ENCODE results near the gene SASH1. TPM values are rescaled to one million over a fixed set of nuclear protein-coding genes. Genes with fewer than 3 reads are reported as not detected.

Gene SASH1
- total and polyA plus RNA-seq, 2 donors (not counting 1 experiment from before 2014, with no cell fraction given), result 38.6 to 44.6 TPM

DNA sequence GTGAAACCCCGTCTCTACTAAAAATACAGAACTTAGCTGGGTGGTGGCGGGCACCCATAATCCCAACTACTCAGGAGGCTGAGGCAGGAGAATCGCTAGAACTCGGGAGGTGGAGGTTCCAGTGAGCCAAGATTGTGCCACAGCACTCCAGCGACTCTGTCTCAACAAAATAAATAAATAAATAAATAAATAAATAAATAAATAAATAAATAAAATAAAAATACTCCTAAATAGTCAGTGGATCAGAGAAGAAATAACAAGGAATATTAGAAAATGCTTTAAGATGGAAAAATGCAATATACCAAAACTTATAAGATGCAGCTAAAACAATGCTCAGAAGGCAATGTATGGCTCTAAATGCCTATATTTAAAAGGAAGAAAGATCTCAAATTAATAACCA lies 39.0 kb upstream of the SASH1 start:
- DNase-seq (ENCODE audit: low read depth in 2 of 2), result no peak
- no peak overlapping the region for H3K9ac ChIP-seq (ENCODE audit: insufficient read depth, low read length)
- no peak for TF ChIP-seq EZH2 (IDR thresholded peaks at IDR 0.05; ENCODE audit: low read length, missing control alignments)
- TF ChIP-seq, protein P1, sequence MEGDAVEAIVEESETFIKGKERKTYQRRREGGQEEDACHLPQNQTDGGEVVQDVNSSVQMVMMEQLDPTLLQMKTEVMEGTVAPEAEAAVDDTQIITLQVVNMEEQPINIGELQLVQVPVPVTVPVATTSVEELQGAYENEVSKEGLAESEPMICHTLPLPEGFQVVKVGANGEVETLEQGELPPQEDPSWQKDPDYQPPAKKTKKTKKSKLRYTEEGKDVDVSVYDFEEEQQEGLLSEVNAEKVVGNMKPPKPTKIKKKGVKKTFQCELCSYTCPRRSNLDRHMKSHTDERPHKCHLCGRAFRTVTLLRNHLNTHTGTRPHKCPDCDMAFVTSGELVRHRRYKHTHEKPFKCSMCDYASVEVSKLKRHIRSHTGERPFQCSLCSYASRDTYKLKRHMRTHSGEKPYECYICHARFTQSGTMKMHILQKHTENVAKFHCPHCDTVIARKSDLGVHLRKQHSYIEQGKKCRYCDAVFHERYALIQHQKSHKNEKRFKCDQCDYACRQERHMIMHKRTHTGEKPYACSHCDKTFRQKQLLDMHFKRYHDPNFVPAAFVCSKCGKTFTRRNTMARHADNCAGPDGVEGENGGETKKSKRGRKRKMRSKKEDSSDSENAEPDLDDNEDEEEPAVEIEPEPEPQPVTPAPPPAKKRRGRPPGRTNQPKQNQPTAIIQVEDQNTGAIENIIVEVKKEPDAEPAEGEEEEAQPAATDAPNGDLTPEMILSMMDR (conservative IDR thresholded peaks at IDR 0.05 in 1 of 2, IDR thresholded peaks at IDR 0.05 in 1 of 2; ENCODE audit: low read depth in 1 of 2, low read length in 2 of 2), result no peak
- H3K9me3 ChIP-seq (ENCODE audit: control insufficient read depth, insufficient read depth, low read depth, low read length), result no peaks in the 10 kb centered on the region
- H3K4me2 ChIP-seq (ENCODE audit: extremely low read depth, insufficient read depth, low read length), result no peak overlapping the region
- no peak overlapping the region for H2AFZ ChIP-seq (ENCODE audit: low read length)
- no peaks in the 10 kb centered on the region for H4K20me1 ChIP-seq (ENCODE audit: control insufficient read depth, extremely low read depth, insufficient read depth, low read length)
- H3K27me3 ChIP-seq (ENCODE audit: control insufficient read depth, insufficient read depth, low read length), result no peaks in the 10 kb centered on the region
- H3K79me2 ChIP-seq (ENCODE audit: control insufficient read depth, insufficient read depth, low read length), result no peaks in the 10 kb centered on the region
- H3K4me3 ChIP-seq (replicated peaks in 1 of 4; ENCODE audit: control extremely low read depth in 1 of 4, insufficient read depth in 1 of 4, low read depth in 3 of 4, low read length in 4 of 4), result no peak overlapping the region
- no peak overlapping the region for H3K27ac ChIP-seq (ENCODE audit: insufficient read depth, low read length)
- H3K36me3 ChIP-seq (ENCODE audit: control insufficient read depth, insufficient read depth, low read length), result no peaks in the 10 kb centered on the region
- peaks cover 8% of the 10 kb centered on the region for H3K4me1 ChIP-seq (ENCODE audit: control insufficient read depth, extremely low read depth, insufficient read depth, low read length)

GRCh38 chr6:148304976-148305375 lies 37.7 kb upstream of the SASH1 start:
- H2AFZ ChIP-seq (ENCODE audit: low read length), result no peak overlapping the region
- no peaks in the 10 kb centered on the region for H4K20me1 ChIP-seq (ENCODE audit: control insufficient read depth, extremely low read depth, insufficient read depth, low read length)
- H3K27me3 ChIP-seq (ENCODE audit: control insufficient read depth, insufficient read depth, low read length), result no peaks in the 10 kb centered on the region
- H3K9me3 ChIP-seq (ENCODE audit: control insufficient read depth, insufficient read depth, low read depth, low read length), result no peaks in the 10 kb centered on the region
- no peak overlapping the region for H3K9ac ChIP-seq (ENCODE audit: insufficient read depth, low read length)
- H3K4me1 ChIP-seq (ENCODE audit: control insufficient read depth, extremely low read depth, insufficient read depth, low read length), result peaks cover 8% of the 10 kb centered on the region
- no peak overlapping the region for H3K4me2 ChIP-seq (ENCODE audit: extremely low read depth, insufficient read depth, low read length)
- no peaks in the 10 kb centered on the region for H3K79me2 ChIP-seq (ENCODE audit: control insufficient read depth, insufficient read depth, low read length)
- H3K27ac ChIP-seq (ENCODE audit: insufficient read depth, low read length), result no peak overlapping the region
- H3K4me3 ChIP-seq (replicated peaks in 1 of 4; ENCODE audit: control extremely low read depth in 1 of 4, insufficient read depth in 1 of 4, low read depth in 3 of 4, low read length in 4 of 4), result no peak overlapping the region
- TF ChIP-seq, protein P1 (conservative IDR thresholded peaks at IDR 0.05 in 1 of 2, IDR thresholded peaks at IDR 0.05 in 1 of 2; ENCODE audit: low read depth in 1 of 2, low read length in 2 of 2), result no peak
- no peak for TF ChIP-seq EZH2 (IDR thresholded peaks at IDR 0.05; ENCODE audit: low read length, missing control alignments)
- DNase-seq (ENCODE audit: low read depth in 2 of 2), result peak; percentile 44 to 88
- H3K36me3 ChIP-seq (ENCODE audit: control insufficient read depth, insufficient read depth, low read length), result no peaks in the 10 kb centered on the region

- Histone ChIP-seq H3K4me1 (ENCODE audit: control insufficient read depth, extremely low read depth, insufficient read depth, low read length) (peaks cover 8% of the 10 kb centered on the region), H3K27me3 (ENCODE audit: control insufficient read depth, insufficient read depth, low read length) (no peaks in the 10 kb centered on the region), H3K9ac (ENCODE audit: insufficient read depth, low read length) (no peak overlapping the region), H3K4me2 (ENCODE audit: extremely low read depth, insufficient read depth, low read length) (peak overlapping the region; percentile 29), H3K79me2 (ENCODE audit: control insufficient read depth, insufficient read depth, low read length) (no peaks in the 10 kb centered on the region), H3K4me3 (replicated peaks in 1 of 4; ENCODE audit: control extremely low read depth in 1 of 4, insufficient read depth in 1 of 4, low read depth in 3 of 4, low read length in 4 of 4) (no peak overlapping the region), H3K36me3 (ENCODE audit: control insufficient read depth, insufficient read depth, low read length) (no peaks in the 10 kb centered on the region), H2AFZ (ENCODE audit: low read length) (no peak overlapping the region), H4K20me1 (ENCODE audit: control insufficient read depth, extremely low read depth, insufficient read depth, low read length) (no peaks in the 10 kb centered on the region), H3K27ac (ENCODE audit: insufficient read depth, low read length) (no peak overlapping the region), H3K9me3 (ENCODE audit: control insufficient read depth, insufficient read depth, low read depth, low read length) (no peaks in the 10 kb centered on the region)
- no peak for TF ChIP-seq EZH2 (IDR thresholded peaks at IDR 0.05; ENCODE audit: low read length, missing control alignments)
- TF ChIP-seq, protein P1 (conservative IDR thresholded peaks at IDR 0.05 in 1 of 2, IDR thresholded peaks at IDR 0.05 in 1 of 2; ENCODE audit: low read depth in 1 of 2, low read length in 2 of 2), result no peak
- no peak for DNase-seq (ENCODE audit: low read depth in 2 of 2)
Measured at GRCh38 chr6:148306286-148306685, 36.4 kb upstream of the SASH1 start.
